GM19395 (cell line): ENCODE results near the gene IL1RL1.
A peak's percentile ranks its signal among the peaks of the same experiment; 100 is the strongest.
"Not testable (repeated sequence)": the region's sequence is repeated elsewhere in the genome, so short reads cannot be mapped to it uniquely, and the experiment has no call there.

ENCODE experiments used
- ATAC-seq: cut with Tn5 transposase; IDR thresholded peaks from one replicate; pipeline ENCODE4 v1.9.1; 2021; ENCODE audit warnings: mild to moderate bottlenecking, moderate library complexity; ENCODE audit not compliant: unreplicated experiment

Gene IL1RL1

GRCh38 chr2:102291319-102292075 is 19.9 kb upstream of the IL1RL1 start:
- ATAC-seq, result no peak

- no peak for ATAC-seq
These were observed 16.4 kb upstream of the IL1RL1 start for GRCh38 chr2:102294802-102295489.

DNA sequence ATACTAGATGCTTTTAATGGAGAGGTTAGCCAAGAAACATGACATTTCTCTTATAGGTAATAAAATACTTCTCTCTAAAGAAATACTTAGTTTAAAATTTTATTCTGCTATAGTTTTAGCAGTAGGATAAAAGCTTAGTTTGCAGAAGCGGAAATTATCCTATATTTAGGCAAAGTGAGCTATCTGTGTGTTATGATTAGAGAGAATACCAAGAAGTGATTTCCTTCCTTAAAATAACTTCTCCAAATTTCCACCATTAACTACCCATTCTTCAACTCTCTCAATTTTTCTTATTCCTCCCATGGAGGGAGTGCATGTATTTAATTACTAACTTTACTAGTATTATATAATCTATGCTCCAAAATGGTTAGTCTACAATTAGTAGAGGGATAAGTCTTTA is 15.8 kb upstream of the IL1RL1 start:
- ATAC-seq, result no peak

DNA sequence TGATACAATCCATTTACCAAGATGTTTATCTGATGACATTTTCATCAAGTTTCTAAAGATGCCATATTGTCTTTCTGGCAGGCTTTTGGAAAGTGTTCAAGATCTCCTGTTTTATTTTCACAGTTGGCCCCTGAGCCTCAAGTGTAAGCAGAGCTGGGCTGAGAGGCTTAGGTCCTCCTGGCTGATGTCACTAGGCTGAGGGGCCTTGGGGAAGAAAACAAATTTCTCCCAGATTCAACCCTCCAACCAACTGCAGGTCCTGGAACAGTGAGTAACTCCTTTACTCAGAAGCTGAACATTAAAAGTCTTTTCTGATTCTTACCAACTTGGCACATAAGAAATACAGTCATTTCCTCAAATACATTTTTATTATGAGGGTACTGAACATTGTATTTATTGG is 14.9 kb upstream of the IL1RL1 start:
- ATAC-seq, result no peak

GRCh38 chr2:102297891-102298290 is 13.5 kb upstream of the IL1RL1 start:
- ATAC-seq, result no peak

- ATAC-seq, result peak; percentile 92
These were observed 9.4 kb upstream of the IL1RL1 start for GRCh38 chr2:102301867-102302362.

DNA sequence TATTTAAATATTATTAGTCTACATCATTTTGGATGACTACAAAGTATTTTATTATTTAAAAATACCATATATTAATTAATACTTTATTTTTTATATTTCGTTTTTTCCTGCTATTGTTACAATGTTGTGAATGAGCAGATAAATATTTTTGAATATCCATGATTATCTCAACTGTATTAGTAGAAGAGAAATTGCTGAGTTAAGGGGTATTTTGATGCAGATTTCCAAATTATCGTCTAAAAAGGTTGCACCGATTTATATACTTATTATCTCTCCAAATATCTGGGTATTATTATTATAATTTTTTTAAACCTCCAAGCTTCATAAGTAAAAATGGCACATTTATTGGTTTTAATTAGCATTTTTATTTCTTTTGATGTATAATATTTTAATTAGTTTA is 8.9 kb upstream of the IL1RL1 start:
- no peak for ATAC-seq

- ATAC-seq, result no peak
These were observed 7.8 kb upstream of the IL1RL1 start for GRCh38 chr2:102303589-102303988.

DNA sequence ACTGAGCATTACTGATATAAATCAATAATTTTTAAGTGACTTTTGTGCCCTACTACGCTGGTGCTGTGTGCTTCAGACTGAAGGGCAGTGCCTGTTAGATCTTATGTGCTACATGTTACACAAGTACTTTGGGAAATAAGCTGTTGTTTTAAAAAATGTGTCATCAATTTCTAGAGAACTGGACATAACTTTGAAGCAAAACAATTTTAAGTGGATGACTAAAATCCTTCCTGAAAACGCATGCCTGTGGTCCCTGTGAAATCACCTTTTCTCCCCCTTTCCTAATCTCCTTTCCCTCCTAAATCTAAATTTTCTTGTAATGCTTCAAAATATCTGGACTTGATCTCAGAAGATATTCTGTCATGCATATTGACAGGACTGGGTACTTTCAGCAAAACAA is 7.1 kb upstream of the IL1RL1 start:
- ATAC-seq, result no peak

- ATAC-seq, result no peak
These were observed 6.4 kb upstream of the IL1RL1 start for GRCh38 chr2:102304711-102305611.

DNA sequence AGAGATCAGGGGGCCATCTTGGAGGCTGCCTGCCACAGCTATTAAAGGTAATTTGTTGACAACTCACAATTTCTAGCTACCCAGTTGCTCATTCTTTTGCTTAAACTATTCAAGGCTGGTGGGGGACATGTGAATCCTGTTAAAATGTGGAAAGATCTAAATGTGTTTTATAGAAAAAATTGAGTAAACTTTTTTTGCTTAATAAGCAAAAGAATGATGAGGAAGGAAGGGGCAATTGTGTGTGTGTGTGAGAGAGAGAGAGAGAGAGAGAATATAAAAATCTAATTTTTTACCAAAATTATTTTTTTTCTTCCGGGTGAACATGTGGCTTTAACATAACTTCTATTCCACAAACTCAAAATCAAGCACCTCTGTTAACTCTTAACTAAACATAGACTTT is 5.2 kb upstream of the IL1RL1 start:
- no peak for ATAC-seq

DNA sequence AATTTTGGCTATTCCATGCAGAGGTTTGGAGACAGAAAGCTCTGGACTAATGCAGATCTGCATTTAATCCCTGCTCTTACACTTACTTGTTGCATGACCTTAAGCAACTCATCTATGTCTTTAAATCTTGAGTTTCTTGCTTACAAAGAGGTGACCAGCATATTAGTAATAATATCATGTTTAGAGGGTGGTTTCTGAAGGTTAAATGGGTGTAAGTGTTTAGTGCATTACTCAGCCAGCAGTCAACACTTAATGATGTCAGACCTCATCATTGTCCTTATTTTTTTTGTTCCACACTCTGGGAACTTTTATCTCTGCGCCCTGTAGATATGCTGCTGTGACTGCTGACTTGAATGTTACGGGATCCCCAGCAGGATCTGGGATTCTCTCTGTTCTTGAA is 1.7 kb downstream of the IL1RL1 start:
- no peak for ATAC-seq

DNA sequence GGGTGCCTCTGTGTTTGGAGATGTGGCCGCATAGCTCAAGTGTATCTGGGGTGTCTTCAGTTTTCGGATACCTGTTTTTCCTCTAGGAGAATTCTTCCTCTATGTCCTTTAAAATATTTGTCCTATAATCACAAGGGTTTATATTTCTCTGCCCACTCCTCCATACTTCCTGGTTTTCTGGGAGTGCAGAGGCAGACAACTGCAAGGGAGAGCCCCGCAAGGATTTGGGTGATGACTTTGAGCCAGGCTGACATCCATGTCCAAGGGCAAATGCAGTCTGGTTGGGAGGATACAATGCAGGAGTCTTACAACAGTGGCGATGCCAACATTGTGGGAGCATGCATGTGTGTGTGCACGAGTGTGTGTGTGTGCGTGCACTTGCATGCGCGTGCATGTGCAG is 2.1 kb downstream of the IL1RL1 start:
- ATAC-seq, result no peak

DNA sequence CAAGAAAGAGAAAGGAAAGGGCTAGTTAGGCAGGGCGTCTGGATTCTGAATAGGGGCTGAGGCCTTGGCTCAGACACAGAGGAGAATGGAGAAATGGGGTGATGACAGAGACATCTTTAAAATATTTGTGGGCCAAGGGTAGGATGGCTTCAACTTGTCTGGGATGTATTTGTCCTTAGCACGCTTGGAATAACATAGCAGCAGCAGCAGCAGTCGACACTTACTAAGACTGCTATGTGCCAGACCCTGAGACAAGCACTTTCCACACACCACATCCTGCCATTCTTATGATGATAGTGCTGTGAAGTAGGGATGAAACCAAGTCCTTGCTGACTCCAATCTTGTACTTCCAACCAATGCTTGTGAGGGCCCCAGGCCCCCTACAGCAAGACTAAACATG is 2.6 kb downstream of the IL1RL1 start:
- ATAC-seq, result no peak

GRCh38 chr2:102315921-102316320 is 4.6 kb downstream of the IL1RL1 start:
- ATAC-seq, result no peak

DNA sequence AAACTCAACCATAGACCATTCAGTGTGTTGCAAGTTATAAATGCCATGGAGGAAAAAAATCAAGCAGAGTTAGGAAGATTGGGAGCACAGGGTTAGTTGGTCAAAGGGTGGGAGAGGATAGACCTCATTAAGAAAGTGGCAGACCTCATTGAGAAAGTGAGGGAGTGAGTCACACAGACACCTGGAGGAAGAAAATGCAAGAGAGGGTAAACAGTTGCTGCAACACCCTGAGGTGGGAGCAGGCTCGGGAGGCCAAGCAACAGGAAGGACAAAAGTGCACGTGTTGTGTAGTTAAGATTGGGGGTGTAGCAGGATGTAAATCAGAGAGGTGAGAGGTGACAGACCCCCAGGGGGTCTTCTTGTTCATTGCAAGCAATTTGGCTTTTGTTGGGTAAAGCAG is 6.4 kb downstream of the IL1RL1 start:
- ATAC-seq, result no peak

DNA sequence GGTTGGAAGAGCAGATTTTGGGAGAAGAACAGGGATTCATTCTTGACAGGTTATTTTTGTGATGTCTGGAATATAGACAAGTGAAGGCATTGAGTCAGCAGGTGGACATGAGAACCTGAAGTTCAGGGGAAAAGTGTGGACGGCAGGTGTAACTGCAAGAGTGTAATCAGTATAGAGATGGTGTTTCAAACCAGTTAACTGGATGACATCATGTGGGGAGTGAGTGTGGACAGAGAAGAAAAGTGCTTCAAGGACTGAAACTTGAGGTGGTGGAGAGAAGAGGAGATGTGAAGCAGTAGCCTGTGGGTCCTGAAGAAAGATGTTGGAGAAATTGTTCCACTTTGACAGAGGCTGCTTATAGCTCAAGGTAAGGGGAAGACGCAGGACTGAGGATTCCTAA is 7.1 kb downstream of the IL1RL1 start:
- ATAC-seq, result no peak

DNA sequence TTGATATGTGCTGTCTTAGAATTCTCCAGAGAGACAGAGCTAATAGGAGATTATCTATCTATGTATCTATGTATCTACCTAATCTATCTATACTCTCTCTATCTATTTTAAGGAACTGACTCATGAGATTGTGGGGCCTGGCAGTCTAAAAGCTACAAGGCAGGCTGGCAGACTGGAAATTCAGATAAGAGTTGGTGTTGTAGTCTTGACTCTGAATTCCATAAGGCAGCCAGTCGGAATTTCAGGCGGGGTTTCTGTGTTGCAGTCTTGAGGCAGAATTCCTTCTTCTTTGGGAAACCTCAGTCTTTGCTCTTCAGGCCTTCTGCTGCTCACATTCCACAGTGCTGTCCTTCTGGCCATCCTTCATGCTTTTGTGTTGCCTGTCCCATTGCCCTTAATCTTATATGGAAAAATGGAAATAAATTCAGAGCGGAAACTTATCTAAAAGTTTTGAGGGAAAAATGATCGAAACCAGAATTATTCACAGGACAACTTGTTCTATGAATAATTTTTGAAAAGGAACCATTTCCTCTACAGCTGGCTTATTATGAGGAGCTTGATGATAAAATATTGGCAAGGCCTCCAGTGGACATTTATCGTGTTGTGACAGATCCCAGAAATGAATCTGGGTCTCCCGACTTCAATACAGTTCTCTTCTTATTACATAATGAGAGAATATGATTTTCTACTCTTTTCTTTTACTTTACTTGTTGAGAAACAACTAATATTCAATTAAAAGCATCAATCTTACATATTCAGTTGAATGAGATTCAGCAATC is 10.8 kb downstream of the IL1RL1 start:
- ATAC-seq, result no peak

DNA sequence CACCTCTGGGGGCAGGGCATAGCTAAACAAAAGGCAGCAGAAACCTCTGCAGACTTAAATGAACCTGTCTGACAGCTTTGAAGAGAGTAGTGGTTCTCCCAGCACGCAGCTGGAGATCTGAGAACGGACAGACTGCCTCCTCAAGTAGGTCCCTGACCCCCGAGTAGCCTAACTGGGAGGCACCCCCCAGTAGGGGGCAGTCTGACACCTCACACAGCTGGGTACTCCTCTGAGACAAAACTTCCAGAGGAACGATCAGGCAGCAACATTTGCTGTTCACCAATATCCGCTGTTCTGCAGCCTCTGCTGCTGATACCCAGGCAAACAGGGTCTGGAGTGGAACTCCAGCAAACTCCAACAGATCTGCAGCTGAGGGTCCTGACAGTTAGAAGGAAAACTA is 13.6 kb downstream of the IL1RL1 start:
- ATAC-seq, result not testable (repeated sequence)

GRCh38 chr2:102331311-102331980 is 20.1 kb downstream of the IL1RL1 start:
- ATAC-seq, result no peak
